Measurements from ENCODE around the gene VPS13D. TPM values are rescaled to one million over a fixed set of nuclear protein-coding genes. Genes with fewer than 3 reads are reported as not detected.

The VPS13D gene
- total RNA-seq, 1 donor from 2014 or later, result 25.8 TPM

- H3K27me3 ChIP-seq (ENCODE audit: control insufficient read depth, insufficient read depth, low read length), result peaks cover 17% of the 10 kb centered on the region
- H3K36me3 ChIP-seq (ENCODE audit: control insufficient read depth, insufficient read depth, low read length), result no peaks in the 10 kb centered on the region
- H3K4me3 ChIP-seq (ENCODE audit: low read depth, low read length), result no peak overlapping the region
- DNase-seq (ENCODE audit: low read depth), result no peak
- no peak for TF ChIP-seq CTCF (IDR thresholded peaks at IDR 0.05; ENCODE audit: insufficient read depth, low read length, severe bottlenecking)
- no peak for FAIRE-seq
Observed at GRCh38 chr1:12195416-12195815, 34.4 kb upstream of the VPS13D start.

DNA sequence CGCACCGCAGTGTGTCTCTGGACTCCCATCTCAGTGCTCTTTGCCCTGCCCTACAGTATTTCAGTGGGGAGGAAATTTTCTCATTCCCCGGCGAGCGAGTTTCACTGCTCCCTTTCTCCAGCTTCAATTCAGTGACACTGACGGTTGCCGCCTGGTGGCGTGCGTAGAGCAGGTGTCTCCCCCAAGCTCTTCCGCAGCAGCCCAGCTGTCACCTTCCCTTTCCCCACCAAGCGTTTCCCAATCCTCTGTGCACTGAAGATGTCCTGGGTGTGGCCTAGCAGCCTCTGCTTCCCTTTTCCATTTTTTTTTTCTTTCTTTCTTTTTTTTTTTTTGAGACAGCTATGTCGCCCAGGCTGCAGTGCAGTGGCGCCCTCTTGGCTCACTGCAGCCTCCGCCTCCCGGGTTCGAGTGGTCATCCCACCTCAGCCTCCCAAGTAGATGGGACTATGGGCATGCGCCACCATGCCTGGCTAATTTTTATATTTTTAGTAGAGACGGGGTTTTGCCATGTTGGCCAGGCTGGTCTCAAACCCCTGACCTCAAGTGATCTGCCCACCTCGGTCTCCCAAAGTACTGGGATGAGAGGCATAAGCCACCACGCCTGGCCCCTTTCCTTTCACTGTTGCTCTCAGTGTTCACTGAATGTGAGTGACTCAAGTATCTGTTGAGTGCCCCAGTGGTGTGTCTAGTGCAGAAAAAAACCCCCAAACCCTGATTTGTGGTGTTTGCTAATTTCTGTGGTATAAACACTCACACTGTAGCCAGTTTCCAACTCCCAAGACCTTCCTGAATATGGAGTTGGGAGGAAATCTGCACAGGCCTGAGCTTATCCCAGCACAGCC, 33.0 kb upstream of the VPS13D start:
- no peak for FAIRE-seq
- DNase-seq (ENCODE audit: low read depth), result no peak
- Histone ChIP-seq H3K36me3 (ENCODE audit: control insufficient read depth, insufficient read depth, low read length) (no peaks in the 10 kb centered on the region), H3K27me3 (ENCODE audit: control insufficient read depth, insufficient read depth, low read length) (peaks cover 11% of the 10 kb centered on the region), H3K4me3 (ENCODE audit: low read depth, low read length) (no peak overlapping the region)
- TF ChIP-seq CTCF (IDR thresholded peaks at IDR 0.05; ENCODE audit: insufficient read depth, low read length, severe bottlenecking), result no peak

GRCh38 chr1:12197483-12197880, 32.3 kb upstream of the VPS13D start:
- Histone ChIP-seq H3K4me3 (ENCODE audit: low read depth, low read length) (no peak overlapping the region), H3K27me3 (ENCODE audit: control insufficient read depth, insufficient read depth, low read length) (peaks cover 8% of the 10 kb centered on the region), H3K36me3 (ENCODE audit: control insufficient read depth, insufficient read depth, low read length) (no peaks in the 10 kb centered on the region)
- DNase-seq (ENCODE audit: low read depth) (no peak), FAIRE-seq (no peak)
- no peak for TF ChIP-seq CTCF (IDR thresholded peaks at IDR 0.05; ENCODE audit: insufficient read depth, low read length, severe bottlenecking)

DNA sequence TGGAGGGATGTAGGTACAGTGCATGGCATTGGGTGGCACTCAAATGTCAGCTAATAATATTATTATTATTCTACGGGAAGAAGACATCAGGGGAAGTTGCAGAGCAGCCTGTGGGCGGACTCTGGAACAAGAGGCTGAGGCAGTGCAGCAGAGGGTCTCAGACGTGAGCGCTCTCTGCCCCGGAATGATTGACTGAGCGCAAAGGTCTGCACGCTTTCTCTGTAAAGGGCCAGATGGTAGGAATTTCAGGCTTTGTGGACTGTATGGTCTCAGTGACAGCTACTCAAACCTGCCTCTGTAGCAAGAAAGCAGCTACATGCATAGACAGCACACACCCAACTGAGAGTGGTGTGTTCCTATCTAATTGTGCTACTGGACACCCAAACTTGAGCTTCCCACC, 29.6 kb upstream of the VPS13D start:
- FAIRE-seq, result no peak

GRCh38 chr1:12201352-12202189, 28.3 kb upstream of the VPS13D start:
- Histone ChIP-seq H3K36me3 (ENCODE audit: control insufficient read depth, insufficient read depth, low read length) (no peaks in the 10 kb centered on the region), H3K4me3 (ENCODE audit: low read depth, low read length) (no peak overlapping the region), H3K27me3 (ENCODE audit: control insufficient read depth, insufficient read depth, low read length) (peaks cover 8% of the 10 kb centered on the region)
- no peak for FAIRE-seq
- TF ChIP-seq CTCF (IDR thresholded peaks at IDR 0.05; ENCODE audit: insufficient read depth, low read length, severe bottlenecking), result no peak
- no peak for DNase-seq (ENCODE audit: low read depth)

More for the DNA sequence above, 29.6 kb upstream of the VPS13D start:
- no peak for TF ChIP-seq CTCF (IDR thresholded peaks at IDR 0.05; ENCODE audit: insufficient read depth, low read length, severe bottlenecking)
- H3K4me3 ChIP-seq (ENCODE audit: low read depth, low read length), result no peak overlapping the region
- DNase-seq (ENCODE audit: low read depth), result no peak
- no peaks in the 10 kb centered on the region for H3K36me3 ChIP-seq (ENCODE audit: control insufficient read depth, insufficient read depth, low read length)
- H3K27me3 ChIP-seq (ENCODE audit: control insufficient read depth, insufficient read depth, low read length), result peaks cover 8% of the 10 kb centered on the region

Measured in bronchial epithelial cell (primary cell).